Measurements from ENCODE around the gene HSD11B1. TPM values are rescaled to one million over a fixed set of nuclear protein-coding genes. Genes with fewer than 3 reads are reported as not detected.

Gene HSD11B1
- polyA plus RNA-seq, 1 donor (not counting 4 experiments of a cell fraction or from before 2014, with no cell fraction given): 2.7 TPM

- no peaks in the 10 kb centered on the region for H3K79me2 ChIP-seq (ENCODE audit: control insufficient read depth, insufficient read depth, low read length)
- no peak for TF ChIP-seq CTCF (optimal IDR thresholded peaks at IDR 0.05 in 1 of 3, IDR thresholded peaks at IDR 0.05 in 1 of 3, conservative IDR thresholded peaks at IDR 0.05 in 1 of 3; ENCODE audit: extremely low read depth in 1 of 3, insufficient read depth in 2 of 3, low read length in 3 of 3)
- TF ChIP-seq EZH2 (IDR thresholded peaks at IDR 0.05; ENCODE audit: low read length): no peak
- dilution Hi-C loops (cut with MboI; ENCODE audit: extremely low pct_ligation_motif_present, low sequenced_read_pairs): no loop called here
- no peaks in the 10 kb centered on the region for H3K9me3 ChIP-seq (ENCODE audit: control insufficient read depth, low read depth, low read length)
- no peak overlapping the region for H3K9ac ChIP-seq (ENCODE audit: control insufficient read depth, extremely low read depth, insufficient read depth, low read length)
- no peak for FAIRE-seq
- H3K36me3 ChIP-seq (ENCODE audit: control insufficient read depth in 2 of 2, extremely low read depth in 1 of 2, insufficient read depth in 2 of 2, low read length in 2 of 2): no peaks in the 10 kb centered on the region
- no peak for DNase-seq (ENCODE audit: low read depth, low spot score)
- no peaks in the 10 kb centered on the region for H3K9me1 ChIP-seq (ENCODE audit: control insufficient read depth, extremely low read depth, insufficient read depth, low read length)
- H2AFZ ChIP-seq (ENCODE audit: control insufficient read depth, low read length): no peak overlapping the region
- H3K4me1 ChIP-seq (ENCODE audit: control insufficient read depth, extremely low read depth, insufficient read depth, low read length): no peaks in the 10 kb centered on the region
- H4K20me1 ChIP-seq (ENCODE audit: control insufficient read depth, extremely low read depth, insufficient read depth, low read length): no peaks in the 10 kb centered on the region
- no peaks in the 10 kb centered on the region for H3K27me3 ChIP-seq (ENCODE audit: control insufficient read depth, extremely low read depth, insufficient read depth, low read length)
- H3K4me2 ChIP-seq (ENCODE audit: control insufficient read depth, extremely low read depth, insufficient read depth, low read depth, low read length): no peak overlapping the region
- H3K27ac ChIP-seq (ENCODE audit: control insufficient read depth, insufficient read depth, low read length): no peak overlapping the region
- no peak overlapping the region for H3K4me3 ChIP-seq (ENCODE audit: control insufficient read depth in 2 of 3, extremely low read depth in 1 of 3, insufficient read depth in 2 of 3, low read depth in 1 of 3, low read length in 3 of 3)
Observed at GRCh38 chr1:209755256-209755655, 50.6 kb downstream of the HSD11B1 start.

GRCh38 chr1:209755926-209756614 is 51.4 kb downstream of the HSD11B1 start, which contains the start of gene TRAF3IP3:
TRAF3IP3 (plus strand) TSS chr1:209756053; CDS start chr1:209760040, 3,987 bp downstream.
- no peaks in the 10 kb centered on the region for H3K9me1 ChIP-seq (ENCODE audit: control insufficient read depth, extremely low read depth, insufficient read depth, low read length)
- H3K4me1 ChIP-seq (ENCODE audit: control insufficient read depth, extremely low read depth, insufficient read depth, low read length): no peaks in the 10 kb centered on the region
- no peaks in the 10 kb centered on the region for H3K79me2 ChIP-seq (ENCODE audit: control insufficient read depth, insufficient read depth, low read length)
- no peaks in the 10 kb centered on the region for H4K20me1 ChIP-seq (ENCODE audit: control insufficient read depth, extremely low read depth, insufficient read depth, low read length)
- H3K36me3 ChIP-seq (ENCODE audit: control insufficient read depth in 2 of 2, extremely low read depth in 1 of 2, insufficient read depth in 2 of 2, low read length in 2 of 2): no peaks in the 10 kb centered on the region
- H3K9ac ChIP-seq (ENCODE audit: control insufficient read depth, extremely low read depth, insufficient read depth, low read length): no peak within 1 kb of the TSS
- no peak within 1 kb of the TSS for H2AFZ ChIP-seq (ENCODE audit: control insufficient read depth, low read length)
- FAIRE-seq (no peak), DNase-seq (ENCODE audit: low read depth, low spot score) (no peak)
- TF ChIP-seq EZH2 (IDR thresholded peaks at IDR 0.05; ENCODE audit: low read length) (no peak), CTCF (optimal IDR thresholded peaks at IDR 0.05 in 1 of 3, IDR thresholded peaks at IDR 0.05 in 1 of 3, conservative IDR thresholded peaks at IDR 0.05 in 1 of 3; ENCODE audit: extremely low read depth in 1 of 3, insufficient read depth in 2 of 3, low read length in 3 of 3) (no peak)
- H3K4me2 ChIP-seq (ENCODE audit: control insufficient read depth, extremely low read depth, insufficient read depth, low read depth, low read length): no peak within 1 kb of the TSS
- H3K27me3 ChIP-seq (ENCODE audit: control insufficient read depth, extremely low read depth, insufficient read depth, low read length): no peaks in the 10 kb centered on the region
- no peak within 1 kb of the TSS for H3K27ac ChIP-seq (ENCODE audit: control insufficient read depth, insufficient read depth, low read length)
- H3K4me3 ChIP-seq (ENCODE audit: control insufficient read depth in 2 of 3, extremely low read depth in 1 of 3, insufficient read depth in 2 of 3, low read depth in 1 of 3, low read length in 3 of 3): no peak within 1 kb of the TSS
- dilution Hi-C loops (cut with MboI; ENCODE audit: extremely low pct_ligation_motif_present, low sequenced_read_pairs): no loop called here
- H3K9me3 ChIP-seq (ENCODE audit: control insufficient read depth, low read depth, low read length): no peaks in the 10 kb centered on the region
